HG03565 (cell line): ENCODE measurements around the gene GPAM.
"Not testable (repeated sequence)": the region's sequence is repeated elsewhere in the genome, so short reads cannot be mapped to it uniquely, and the experiment has no call there.

Experiments
- ATAC-seq: cut with Tn5 transposase; IDR thresholded peaks from one replicate; pipeline ENCODE4 v1.9.1; 2021; ENCODE audit warnings: mild to moderate bottlenecking, moderate library complexity; ENCODE audit not compliant: unreplicated experiment

GPAM gene

GRCh38 chr10:112136486-112137153, 46.9 kb downstream of the GPAM start:
- no peak for ATAC-seq

DNA sequence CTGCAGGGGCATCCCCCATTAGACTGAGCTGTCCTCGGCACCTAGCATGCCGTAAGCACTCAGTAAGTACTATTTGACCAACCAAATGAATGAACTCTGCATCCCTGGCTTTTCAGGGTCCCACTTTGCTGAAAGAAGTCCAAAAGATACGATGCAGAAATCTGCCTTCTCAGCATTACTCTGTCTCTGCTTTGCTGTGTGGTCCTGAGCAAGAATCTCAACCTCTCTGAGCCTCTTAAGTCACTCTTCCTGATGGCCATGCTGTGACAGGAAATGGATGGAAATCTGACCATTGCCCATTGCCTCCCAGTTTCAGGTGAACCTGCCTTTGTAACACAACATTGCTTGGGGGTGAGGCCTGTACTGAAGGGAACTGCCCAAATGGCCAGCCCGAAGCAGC, 48.0 kb downstream of the GPAM start:
- no peak for ATAC-seq

- ATAC-seq: no peak
Measured at GRCh38 chr10:112132435-112132834, 51.1 kb downstream of the GPAM start.

- no peak for ATAC-seq
Measured at GRCh38 chr10:112131996-112132395, 51.6 kb downstream of the GPAM start.

- no peak for ATAC-seq
Measured at GRCh38 chr10:112131346-112131745, 52.2 kb downstream of the GPAM start.

GRCh38 chr10:112126901-112127300, 56.7 kb downstream of the GPAM start:
- ATAC-seq: no peak

- no peak for ATAC-seq
Measured at GRCh38 chr10:112126172-112126571, 57.4 kb downstream of the GPAM start.

DNA sequence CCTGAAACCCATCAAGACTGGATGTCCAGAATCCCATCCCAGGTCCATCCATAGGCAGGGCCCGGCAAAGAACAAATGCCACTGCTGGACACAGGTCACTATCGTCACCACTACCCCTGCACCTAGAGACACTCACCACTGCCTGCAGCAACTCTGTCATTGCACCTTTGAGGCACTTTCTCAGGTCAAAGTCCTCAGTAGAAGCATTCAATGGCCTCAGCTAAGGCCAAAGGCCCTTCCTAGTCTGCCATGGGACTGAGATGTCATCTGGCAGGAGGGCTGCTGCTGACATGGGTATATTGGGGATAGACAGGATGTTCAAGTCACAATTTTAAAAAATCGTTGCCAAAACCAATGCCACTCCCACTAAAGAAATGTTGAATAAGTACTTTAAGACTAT, 58.7 kb downstream of the GPAM start:
- ATAC-seq: no peak

- ATAC-seq: no peak
Measured at GRCh38 chr10:112122827-112123226, 60.7 kb downstream of the GPAM start.

DNA sequence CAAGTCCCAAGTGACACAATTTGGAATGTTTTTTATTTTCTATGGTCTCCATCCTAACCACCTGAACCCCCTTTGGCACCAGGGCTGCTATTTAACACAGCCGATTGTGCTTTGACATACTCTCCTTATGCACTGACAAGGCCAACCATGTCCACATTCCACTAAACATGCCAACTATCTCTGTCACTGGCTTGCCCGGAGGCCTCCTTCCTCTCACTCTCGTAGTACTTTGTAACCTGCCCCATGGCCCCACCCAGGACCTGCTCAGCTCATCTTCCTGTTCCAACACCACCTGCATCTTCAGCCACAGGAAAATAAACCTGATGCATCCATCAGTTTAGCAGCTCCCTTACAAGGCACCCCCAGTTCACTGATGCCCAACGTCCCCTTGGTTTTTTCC, 63.1 kb downstream of the GPAM start:
- no peak for ATAC-seq

- peak; percentile 74 for ATAC-seq
Measured at GRCh38 chr10:112115781-112116385, 67.7 kb downstream of the GPAM start.

DNA sequence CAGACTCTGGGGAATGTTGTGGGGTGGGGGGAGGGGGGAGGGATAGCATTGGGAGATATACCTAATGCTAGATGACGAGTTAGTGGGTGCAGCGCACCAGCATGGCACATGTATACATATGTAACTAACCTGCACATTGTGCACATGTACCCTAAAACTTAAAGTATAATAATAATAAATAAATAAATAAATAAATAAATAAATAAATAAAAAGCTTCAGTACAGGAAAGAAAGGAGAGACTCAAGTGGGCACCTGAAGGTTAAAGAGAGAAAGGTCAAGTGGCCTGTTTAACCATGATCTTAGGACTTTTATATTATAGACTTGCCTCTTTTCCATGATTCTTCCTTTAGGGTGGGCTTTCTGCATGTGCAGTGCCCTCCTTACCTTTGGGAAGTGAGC, 73.8 kb downstream of the GPAM start:
- ATAC-seq: not testable (repeated sequence)
